Activated CD4-positive, alpha-beta T cell treated with anti-CD3 and anti-CD28 coated beads, Interleukin-2, amount 10 ng/mL, durations not matched to agents 24 days and 14 days (primary cell): ENCODE measurements around the gene CELA2A. TPM values are rescaled to one million over a fixed set of nuclear protein-coding genes. Genes with fewer than 3 reads are reported as not detected.
"Not testable (repeated sequence)": the region's sequence is repeated elsewhere in the genome, so short reads cannot be mapped to it uniquely, and the experiment has no call there.

Experiments
- DNase-seq: peaks from one replicate; pipeline ENCODE4 v3.0.0; 2022
- H3K27ac Mint-ChIP-seq: one replicate; pipeline ENCODE4 v1.8.0; 2022; ENCODE audit warnings: mild to moderate bottlenecking, mixed read lengths
- H3K27me3 Mint-ChIP-seq: one replicate; pipeline ENCODE4 v1.8.0; 2022; ENCODE audit warnings: mixed read lengths
- H3K36me3 Mint-ChIP-seq: one replicate; pipeline ENCODE4 v1.8.0; 2022; ENCODE audit warnings: low read depth, mild to moderate bottlenecking, mixed read lengths
- H3K4me1 Mint-ChIP-seq: one replicate; pipeline ENCODE4 v1.8.0; 2021; ENCODE audit warnings: mixed read lengths
- H3K4me3 Mint-ChIP-seq: one replicate; pipeline ENCODE4 v1.8.0; 2022; ENCODE audit warnings: mild to moderate bottlenecking, moderate library complexity, mixed read lengths
- H3K9me3 Mint-ChIP-seq: one replicate; pipeline ENCODE4 v1.8.0; 2021; ENCODE audit warnings: mixed read lengths
- intact Hi-C: fragments of 100-400 bp; cut with micrococcal nuclease; formaldehyde crosslinking; loops from one replicate; pipeline ENCODE4 v1.15.1; 2023
- total RNA-seq: library from RNA; stranded (reverse); gene quantifications from 2 replicates; pipeline ENCODE4 v1.2.3, GENCODE V29; 2022

Gene CELA2A
- total RNA-seq, 1 donor from 2014 or later, result not detected

DNA sequence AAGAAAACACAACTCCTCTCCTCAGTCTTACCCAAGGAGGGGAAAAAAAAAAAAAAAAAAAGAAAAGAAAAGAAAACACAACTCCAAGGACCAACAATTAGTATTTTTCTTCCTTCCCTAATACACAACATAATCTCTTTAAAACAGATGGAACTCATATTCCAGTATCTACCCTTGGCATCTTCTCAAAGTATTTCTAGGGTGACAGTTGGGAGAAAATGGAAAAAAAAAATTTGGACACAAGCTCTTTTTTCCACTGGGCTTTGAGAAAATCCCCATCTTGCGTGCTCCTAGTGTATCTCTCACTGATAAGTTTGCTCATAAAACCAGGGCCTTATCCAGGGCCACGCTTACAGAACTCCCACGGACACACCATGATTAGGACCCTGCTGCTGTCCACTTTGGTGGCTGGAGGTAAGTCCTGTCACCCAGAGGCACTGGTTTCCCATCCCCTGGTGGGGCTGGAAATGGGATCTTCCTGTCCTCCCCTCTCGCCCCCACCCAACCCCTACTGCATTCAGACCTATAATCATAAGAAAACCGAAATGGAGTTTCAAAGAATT, 19.3 kb downstream of the CELA2A start, which contains the start of gene CELA2B:
Gene CELA2B (plus strand): TSS at position 353 of the 563 bp plus-strand sequence. CDS start 22 bp downstream, at position 375.
- no peak for DNase-seq
- no peaks in the 10 kb centered on the region for H3K36me3 Mint-ChIP-seq
- no peak within 1 kb of the TSS for H3K27ac Mint-ChIP-seq
- H3K27me3 Mint-ChIP-seq, result no peaks in the 10 kb centered on the region
- peaks cover 2% of the 10 kb centered on the region for H3K4me1 Mint-ChIP-seq
- intact Hi-C loops, result no loop called here
- H3K4me3 Mint-ChIP-seq, result no peak within 1 kb of the TSS
- no peaks in the 10 kb centered on the region for H3K9me3 Mint-ChIP-seq

DNA sequence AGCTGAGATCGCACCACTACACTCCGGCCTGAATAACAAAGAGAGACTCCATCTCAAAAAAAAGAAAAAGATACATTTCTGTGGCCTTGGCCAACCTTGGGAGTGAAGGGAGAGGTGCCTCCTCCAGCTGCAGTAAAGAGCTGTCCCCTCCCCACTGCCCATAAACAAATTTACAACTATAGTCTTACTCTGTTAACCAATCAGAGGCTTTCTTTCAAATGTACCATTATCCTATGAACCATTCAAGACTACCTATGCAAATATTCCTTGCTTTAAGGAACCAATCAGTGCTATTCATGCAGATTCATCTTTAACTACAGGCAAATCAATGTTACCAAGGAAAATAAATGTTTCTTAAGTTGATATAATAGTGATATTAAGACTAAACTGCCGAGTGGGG, 20.4 kb downstream of the CELA2A start:
- no peaks in the 10 kb centered on the region for H3K9me3 Mint-ChIP-seq
- no peak overlapping the region for H3K27ac Mint-ChIP-seq
- DNase-seq, result no peak
- no peaks in the 10 kb centered on the region for H3K36me3 Mint-ChIP-seq
- H3K4me1 Mint-ChIP-seq, result peaks cover 2% of the 10 kb centered on the region
- intact Hi-C loops, result no loop called here
- no peaks in the 10 kb centered on the region for H3K27me3 Mint-ChIP-seq
- H3K4me3 Mint-ChIP-seq, result no peak overlapping the region

GRCh38 chr1:15477646-15478212, 21.2 kb downstream of the CELA2A start:
- H3K27ac Mint-ChIP-seq, result no peak overlapping the region
- H3K9me3 Mint-ChIP-seq, result no peaks in the 10 kb centered on the region
- no peaks in the 10 kb centered on the region for H3K27me3 Mint-ChIP-seq
- intact Hi-C loops, result no loop called here
- H3K4me1 Mint-ChIP-seq, result peaks cover 2% of the 10 kb centered on the region
- H3K4me3 Mint-ChIP-seq, result no peak overlapping the region
- DNase-seq, result no peak
- H3K36me3 Mint-ChIP-seq, result no peaks in the 10 kb centered on the region

DNA sequence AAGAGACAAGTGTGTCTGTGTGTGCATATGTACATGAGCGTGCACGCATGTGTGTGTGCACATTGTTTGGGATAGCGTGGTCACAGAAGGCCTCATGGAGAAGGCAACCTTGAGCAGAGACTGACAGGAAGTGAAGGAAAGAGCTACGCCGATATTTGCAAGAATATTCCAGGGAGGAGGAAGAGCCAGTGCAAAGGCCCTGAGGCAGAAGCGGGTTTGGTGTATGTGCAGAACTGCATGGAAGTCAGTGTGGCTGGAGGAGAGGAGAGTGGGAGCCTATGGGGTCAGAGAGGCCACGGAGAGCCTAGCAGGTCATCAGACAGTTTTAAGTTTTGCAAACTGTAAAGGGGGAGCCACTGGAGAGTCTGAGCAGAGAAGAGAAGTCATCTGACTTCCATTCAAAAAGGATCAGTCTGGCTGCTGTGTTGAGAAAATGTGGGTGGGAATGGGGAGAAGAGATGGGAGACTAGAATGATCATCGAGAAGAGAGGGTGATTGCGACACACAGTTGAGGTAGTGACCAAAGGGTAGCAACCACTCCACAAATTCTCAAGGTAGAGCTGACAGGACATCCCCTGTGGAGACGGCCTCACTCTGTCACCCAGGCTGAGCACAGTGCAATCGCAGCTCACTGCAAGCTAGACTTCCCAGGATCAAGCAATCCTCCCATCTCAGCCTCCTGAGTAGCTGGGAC, 23.3 kb downstream of the CELA2A start:
- H3K36me3 Mint-ChIP-seq, result no peaks in the 10 kb centered on the region
- no peaks in the 10 kb centered on the region for H3K27me3 Mint-ChIP-seq
- no peak for DNase-seq
- intact Hi-C loops, result no loop called here
- no peak overlapping the region for H3K27ac Mint-ChIP-seq
- H3K4me1 Mint-ChIP-seq, result peaks cover 2% of the 10 kb centered on the region
- H3K9me3 Mint-ChIP-seq, result no peaks in the 10 kb centered on the region
- no peak overlapping the region for H3K4me3 Mint-ChIP-seq

DNA sequence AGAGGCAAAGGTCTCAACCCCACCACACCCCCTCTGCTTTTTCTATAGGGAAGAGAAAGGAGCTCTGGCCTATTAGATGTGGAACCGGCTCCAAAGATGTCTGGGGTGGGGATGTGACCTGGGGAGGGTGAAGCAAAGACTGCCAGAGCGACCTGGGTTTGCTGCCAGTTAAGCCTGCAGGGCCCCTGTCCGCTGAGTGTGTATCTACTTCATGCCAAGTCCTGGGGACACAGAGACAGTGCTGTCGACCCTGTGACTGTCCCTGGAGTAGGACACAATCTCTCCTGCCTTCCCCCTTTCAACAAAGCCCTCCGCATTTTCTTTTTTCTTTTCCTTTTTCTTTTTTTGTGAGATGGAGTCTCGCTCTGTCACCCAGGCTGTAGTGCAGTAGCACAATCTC, 25.9 kb downstream of the CELA2A start:
- H3K4me1 Mint-ChIP-seq, H3K9me3 Mint-ChIP-seq, DNase-seq, H3K27ac Mint-ChIP-seq, H3K27me3 Mint-ChIP-seq, H3K4me3 Mint-ChIP-seq, intact Hi-C loops: not testable (repeated sequence)
- H3K36me3 Mint-ChIP-seq, result peaks cover 15% of the 10 kb centered on the region

GRCh38 chr1:15482983-15483543, 26.5 kb downstream of the CELA2A start:
- H3K4me3 Mint-ChIP-seq, H3K4me1 Mint-ChIP-seq, H3K27me3 Mint-ChIP-seq, intact Hi-C loops, H3K9me3 Mint-ChIP-seq, H3K27ac Mint-ChIP-seq, DNase-seq: not testable (repeated sequence)
- H3K36me3 Mint-ChIP-seq, result peaks cover 15% of the 10 kb centered on the region

GRCh38 chr1:15483971-15484370, 27.4 kb downstream of the CELA2A start:
- no peak overlapping the region for H3K4me3 Mint-ChIP-seq
- H3K27me3 Mint-ChIP-seq, result no peaks in the 10 kb centered on the region
- no peaks in the 10 kb centered on the region for H3K9me3 Mint-ChIP-seq
- DNase-seq, result no peak
- no peak overlapping the region for H3K27ac Mint-ChIP-seq
- intact Hi-C loops, result no loop called here
- H3K36me3 Mint-ChIP-seq, result peaks cover 15% of the 10 kb centered on the region
- H3K4me1 Mint-ChIP-seq, result no peaks in the 10 kb centered on the region

- intact Hi-C loops, H3K27ac Mint-ChIP-seq, H3K4me3 Mint-ChIP-seq, DNase-seq, H3K9me3 Mint-ChIP-seq, H3K4me1 Mint-ChIP-seq, H3K27me3 Mint-ChIP-seq: not testable (repeated sequence)
- H3K36me3 Mint-ChIP-seq, result peaks cover 15% of the 10 kb centered on the region
Observed at GRCh38 chr1:15484443-15484842, 27.9 kb downstream of the CELA2A start.

- Mint-ChIP-seq H3K4me1 (no peaks in the 10 kb centered on the region), H3K9me3 (no peaks in the 10 kb centered on the region), H3K27me3 (no peaks in the 10 kb centered on the region), H3K4me3 (no peak overlapping the region), H3K27ac (no peak overlapping the region), H3K36me3 (peaks cover 15% of the 10 kb centered on the region)
- intact Hi-C loops, result no loop called here
- no peak for DNase-seq
Observed at GRCh38 chr1:15485636-15486035, 29.1 kb downstream of the CELA2A start.

DNA sequence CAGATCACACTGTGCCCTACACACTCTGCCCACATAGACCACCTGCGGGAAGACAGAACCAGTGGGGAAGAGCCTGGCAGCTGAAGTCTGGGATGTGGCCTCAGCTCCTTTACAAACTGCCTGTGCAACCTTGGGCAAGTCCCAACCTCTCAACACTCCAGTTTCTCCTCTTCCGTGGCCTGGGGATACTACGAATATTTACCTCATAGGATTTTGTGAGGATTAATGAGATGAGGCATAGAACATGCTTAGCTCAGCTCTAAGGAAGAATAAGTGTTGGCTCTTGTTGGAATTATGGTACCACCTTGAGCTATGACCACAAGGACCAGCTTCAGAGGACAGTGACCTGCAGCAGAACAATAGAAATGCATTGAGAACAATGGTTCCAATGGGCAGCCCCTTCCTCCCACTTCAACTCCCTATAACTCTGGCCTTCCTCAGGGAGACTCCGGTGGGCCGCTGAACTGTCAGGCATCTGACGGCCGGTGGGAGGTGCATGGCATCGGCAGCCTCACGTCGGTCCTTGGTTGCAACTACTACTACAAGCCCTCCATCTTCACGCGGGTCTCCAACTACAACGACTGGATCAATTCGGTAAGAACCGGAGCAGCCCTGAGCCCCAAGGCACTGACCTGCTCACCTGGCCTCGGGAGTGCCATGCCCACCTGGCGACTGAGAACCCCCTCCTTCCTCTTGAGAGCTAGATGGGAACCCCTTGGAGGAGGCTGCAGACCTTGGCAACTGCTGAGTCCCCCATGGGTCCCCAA, 30.5 kb downstream of the CELA2A start:
- intact Hi-C loops, H3K9me3 Mint-ChIP-seq, H3K27ac Mint-ChIP-seq, H3K4me1 Mint-ChIP-seq, H3K27me3 Mint-ChIP-seq, H3K4me3 Mint-ChIP-seq, DNase-seq: not testable (repeated sequence)
- H3K36me3 Mint-ChIP-seq, result peaks cover 17% of the 10 kb centered on the region

- Mint-ChIP-seq H3K36me3 (peaks cover 22% of the 10 kb centered on the region), H3K27me3 (no peaks in the 10 kb centered on the region), H3K27ac (no peak overlapping the region), H3K4me1 (peaks cover 5% of the 10 kb centered on the region), H3K4me3 (no peak overlapping the region), H3K9me3 (no peaks in the 10 kb centered on the region)
- no peak for DNase-seq
- intact Hi-C loops, result no loop called here
Observed at GRCh38 chr1:15488371-15488770, 31.8 kb downstream of the CELA2A start.

GRCh38 chr1:15489052-15489736, 32.7 kb downstream of the CELA2A start:
- H3K27me3 Mint-ChIP-seq, result no peaks in the 10 kb centered on the region
- no peak overlapping the region for H3K4me3 Mint-ChIP-seq
- no peaks in the 10 kb centered on the region for H3K9me3 Mint-ChIP-seq
- no peak overlapping the region for H3K27ac Mint-ChIP-seq
- H3K4me1 Mint-ChIP-seq, result peaks cover 5% of the 10 kb centered on the region
- intact Hi-C loops, result no loop called here
- DNase-seq, result no peak
- H3K36me3 Mint-ChIP-seq, result peaks cover 22% of the 10 kb centered on the region

DNA sequence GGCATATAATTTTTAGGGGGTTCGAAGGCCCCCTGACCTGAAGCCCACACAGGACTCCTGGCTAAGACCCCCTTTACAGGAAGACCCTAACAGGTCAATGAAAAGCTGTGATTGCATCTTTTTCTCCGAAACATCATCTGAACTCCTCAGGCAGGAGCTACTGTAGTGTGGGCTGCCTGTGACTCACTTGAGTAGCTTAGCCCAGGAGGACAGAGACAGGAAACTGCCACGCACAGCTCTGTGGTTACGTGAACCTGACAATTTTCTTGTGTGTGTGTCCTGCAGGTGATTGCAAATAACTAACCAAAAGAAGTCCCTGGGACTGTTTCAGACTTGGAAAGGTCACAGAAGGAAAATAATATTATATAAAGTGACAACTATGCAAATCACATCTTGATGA, 34.5 kb downstream of the CELA2A start:
- intact Hi-C loops, result loop anchor here (10.0 kb wide), 1 partner anchor 166 kb away; no protein-coding TSS in a partner anchor
- not testable (repeated sequence) for H3K4me1 Mint-ChIP-seq, H3K9me3 Mint-ChIP-seq, H3K27me3 Mint-ChIP-seq, H3K4me3 Mint-ChIP-seq, H3K27ac Mint-ChIP-seq
- DNase-seq, result peak; percentile 63
- peaks cover 27% of the 10 kb centered on the region for H3K36me3 Mint-ChIP-seq
